ENCODE data around the gene MBD3L4. TPM values are rescaled to one million over a fixed set of nuclear protein-coding genes. Genes with fewer than 3 reads are reported as not detected.

Gene MBD3L4
- total and polyA plus RNA-seq, 2 donors (not counting 1 experiment from before 2014, with no cell fraction given): not detected

DNA sequence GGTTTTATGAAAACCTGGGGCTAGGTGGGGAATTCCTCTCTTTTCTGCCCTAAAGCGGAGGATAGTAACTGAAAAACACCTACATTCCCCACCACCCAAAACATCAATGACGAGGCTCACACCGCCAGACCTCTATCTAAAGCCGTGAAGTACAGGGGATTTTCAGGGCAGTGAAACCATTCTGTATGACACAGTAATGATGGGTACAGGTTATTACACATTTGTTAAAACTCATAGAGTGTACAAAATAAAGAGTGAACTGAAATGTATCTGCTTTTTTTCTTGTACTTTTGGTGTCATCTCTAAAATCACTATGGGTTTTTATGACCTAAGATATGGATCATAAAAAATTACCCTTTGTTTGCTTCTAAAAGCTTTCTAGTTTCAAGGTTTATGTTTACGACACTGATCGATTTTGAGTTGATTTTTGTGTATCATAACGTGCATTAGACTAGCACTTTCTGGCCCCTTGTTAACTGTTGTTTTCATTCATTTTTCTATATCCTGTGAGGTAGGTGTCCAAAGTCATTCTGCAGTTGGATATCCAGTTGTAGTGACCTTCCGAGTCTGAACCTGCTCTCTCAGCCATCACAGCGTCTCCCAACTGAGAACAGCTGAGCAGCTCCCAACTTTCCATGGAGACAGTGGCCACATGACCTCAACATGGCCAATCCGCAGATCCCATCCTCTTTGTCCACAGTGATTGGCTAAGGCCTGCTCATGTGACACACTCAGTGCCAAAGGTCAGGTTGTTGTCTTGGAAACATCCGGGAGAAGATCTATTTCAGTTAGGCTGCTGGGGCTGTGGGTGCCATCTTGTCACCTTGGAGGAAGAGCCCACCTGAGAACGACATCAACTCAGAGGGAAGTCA, 29.0 kb downstream of the MBD3L4 start:
- H3K27me3 ChIP-seq (ENCODE audit: control insufficient read depth, insufficient read depth, low read length): no peaks in the 10 kb centered on the region
- H3K36me3 ChIP-seq (ENCODE audit: control insufficient read depth, insufficient read depth, low read length): no peaks in the 10 kb centered on the region
- no peak for TF ChIP-seq EZH2 (IDR thresholded peaks at IDR 0.05; ENCODE audit: low read length, missing control alignments)
- TF ChIP-seq, protein P1, sequence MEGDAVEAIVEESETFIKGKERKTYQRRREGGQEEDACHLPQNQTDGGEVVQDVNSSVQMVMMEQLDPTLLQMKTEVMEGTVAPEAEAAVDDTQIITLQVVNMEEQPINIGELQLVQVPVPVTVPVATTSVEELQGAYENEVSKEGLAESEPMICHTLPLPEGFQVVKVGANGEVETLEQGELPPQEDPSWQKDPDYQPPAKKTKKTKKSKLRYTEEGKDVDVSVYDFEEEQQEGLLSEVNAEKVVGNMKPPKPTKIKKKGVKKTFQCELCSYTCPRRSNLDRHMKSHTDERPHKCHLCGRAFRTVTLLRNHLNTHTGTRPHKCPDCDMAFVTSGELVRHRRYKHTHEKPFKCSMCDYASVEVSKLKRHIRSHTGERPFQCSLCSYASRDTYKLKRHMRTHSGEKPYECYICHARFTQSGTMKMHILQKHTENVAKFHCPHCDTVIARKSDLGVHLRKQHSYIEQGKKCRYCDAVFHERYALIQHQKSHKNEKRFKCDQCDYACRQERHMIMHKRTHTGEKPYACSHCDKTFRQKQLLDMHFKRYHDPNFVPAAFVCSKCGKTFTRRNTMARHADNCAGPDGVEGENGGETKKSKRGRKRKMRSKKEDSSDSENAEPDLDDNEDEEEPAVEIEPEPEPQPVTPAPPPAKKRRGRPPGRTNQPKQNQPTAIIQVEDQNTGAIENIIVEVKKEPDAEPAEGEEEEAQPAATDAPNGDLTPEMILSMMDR (conservative IDR thresholded peaks at IDR 0.05 in 1 of 2, IDR thresholded peaks at IDR 0.05 in 1 of 2; ENCODE audit: low read depth in 1 of 2, low read length in 2 of 2): no peak
- no peaks in the 10 kb centered on the region for H3K4me1 ChIP-seq (ENCODE audit: control insufficient read depth, extremely low read depth, insufficient read depth, low read length)
- H3K4me3 ChIP-seq (replicated peaks in 1 of 4; ENCODE audit: control extremely low read depth in 1 of 4, insufficient read depth in 1 of 4, low read depth in 3 of 4, low read length in 4 of 4): no peak overlapping the region
- no peaks in the 10 kb centered on the region for H4K20me1 ChIP-seq (ENCODE audit: control insufficient read depth, extremely low read depth, insufficient read depth, low read length)
- no peak overlapping the region for H3K9ac ChIP-seq (ENCODE audit: insufficient read depth, low read length)
- no peaks in the 10 kb centered on the region for H3K79me2 ChIP-seq (ENCODE audit: control insufficient read depth, insufficient read depth, low read length)
- no peak overlapping the region for H3K4me2 ChIP-seq (ENCODE audit: extremely low read depth, insufficient read depth, low read length)
- H2AFZ ChIP-seq (ENCODE audit: low read length): no peak overlapping the region
- H3K27ac ChIP-seq (ENCODE audit: insufficient read depth, low read length): no peak overlapping the region
- H3K9me3 ChIP-seq (ENCODE audit: control insufficient read depth, insufficient read depth, low read depth, low read length): no peaks in the 10 kb centered on the region
- no peak for DNase-seq (ENCODE audit: low read depth in 2 of 2)

- Histone ChIP-seq H3K4me2 (ENCODE audit: extremely low read depth, insufficient read depth, low read length) (no peak overlapping the region), H3K79me2 (ENCODE audit: control insufficient read depth, insufficient read depth, low read length) (no peaks in the 10 kb centered on the region), H4K20me1 (ENCODE audit: control insufficient read depth, extremely low read depth, insufficient read depth, low read length) (no peaks in the 10 kb centered on the region), H3K27ac (ENCODE audit: insufficient read depth, low read length) (no peak overlapping the region), H3K4me3 (replicated peaks in 1 of 4; ENCODE audit: control extremely low read depth in 1 of 4, insufficient read depth in 1 of 4, low read depth in 3 of 4, low read length in 4 of 4) (no peak overlapping the region), H3K27me3 (ENCODE audit: control insufficient read depth, insufficient read depth, low read length) (no peaks in the 10 kb centered on the region), H3K36me3 (ENCODE audit: control insufficient read depth, insufficient read depth, low read length) (no peaks in the 10 kb centered on the region), H3K4me1 (ENCODE audit: control insufficient read depth, extremely low read depth, insufficient read depth, low read length) (no peaks in the 10 kb centered on the region), H3K9me3 (ENCODE audit: control insufficient read depth, insufficient read depth, low read depth, low read length) (no peaks in the 10 kb centered on the region), H2AFZ (ENCODE audit: low read length) (no peak overlapping the region), H3K9ac (ENCODE audit: insufficient read depth, low read length) (no peak overlapping the region)
- TF ChIP-seq EZH2 (IDR thresholded peaks at IDR 0.05; ENCODE audit: low read length, missing control alignments): no peak
- TF ChIP-seq, protein P1 (conservative IDR thresholded peaks at IDR 0.05 in 1 of 2, IDR thresholded peaks at IDR 0.05 in 1 of 2; ENCODE audit: low read depth in 1 of 2, low read length in 2 of 2): no peak
- no peak for DNase-seq (ENCODE audit: low read depth in 2 of 2)
Measured at GRCh38 chr19:7007859-7008258, 32.1 kb downstream of the MBD3L4 start.

GRCh38 chr19:7006135-7006704, 33.8 kb downstream of the MBD3L4 start:
- H3K27ac ChIP-seq (ENCODE audit: insufficient read depth, low read length): no peak overlapping the region
- no peaks in the 10 kb centered on the region for H3K9me3 ChIP-seq (ENCODE audit: control insufficient read depth, insufficient read depth, low read depth, low read length)
- no peak overlapping the region for H2AFZ ChIP-seq (ENCODE audit: low read length)
- DNase-seq (ENCODE audit: low read depth in 2 of 2): no peak
- H3K36me3 ChIP-seq (ENCODE audit: control insufficient read depth, insufficient read depth, low read length): no peaks in the 10 kb centered on the region
- no peaks in the 10 kb centered on the region for H3K4me1 ChIP-seq (ENCODE audit: control insufficient read depth, extremely low read depth, insufficient read depth, low read length)
- no peaks in the 10 kb centered on the region for H3K79me2 ChIP-seq (ENCODE audit: control insufficient read depth, insufficient read depth, low read length)
- H3K4me3 ChIP-seq (replicated peaks in 1 of 4; ENCODE audit: control extremely low read depth in 1 of 4, insufficient read depth in 1 of 4, low read depth in 3 of 4, low read length in 4 of 4): no peak overlapping the region
- no peak overlapping the region for H3K4me2 ChIP-seq (ENCODE audit: extremely low read depth, insufficient read depth, low read length)
- H3K9ac ChIP-seq (ENCODE audit: insufficient read depth, low read length): no peak overlapping the region
- TF ChIP-seq, protein P1 (conservative IDR thresholded peaks at IDR 0.05 in 1 of 2, IDR thresholded peaks at IDR 0.05 in 1 of 2; ENCODE audit: low read depth in 1 of 2, low read length in 2 of 2): no peak
- TF ChIP-seq EZH2 (IDR thresholded peaks at IDR 0.05; ENCODE audit: low read length, missing control alignments): no peak
- no peaks in the 10 kb centered on the region for H4K20me1 ChIP-seq (ENCODE audit: control insufficient read depth, extremely low read depth, insufficient read depth, low read length)
- no peaks in the 10 kb centered on the region for H3K27me3 ChIP-seq (ENCODE audit: control insufficient read depth, insufficient read depth, low read length)

All from fibroblast of lung (primary cell).